Ascending aorta (tissue), 2 donors: ENCODE results near the gene SLC24A3. TPM values are rescaled to one million over a fixed set of nuclear protein-coding genes. Genes with fewer than 3 reads are reported as not detected.

Experiments
- DNase-seq, 2 donors: peaks; one replicate each; pipeline ENCODE4 v3.0.0-alpha.2; 2019; ENCODE audit warnings: low spot score in 2 of 2
- H3K27ac ChIP-seq, 2 donors: fragments of 200-600 bp; sonication (generic); one replicate each; pipeline ENCODE4 v1.5.1; 2016 to 2017; ENCODE audit warnings: mild to moderate bottlenecking in 1 of 2
- H3K27me3 ChIP-seq: fragments of 200-600 bp; sonication (generic); one replicate; pipeline ENCODE4 v1.5.1; 2017
- H3K36me3 ChIP-seq, 2 donors: fragments of 200-600 bp; sonication (generic); one replicate each; pipeline ENCODE4 v1.5.1; 2016
- H3K4me1 ChIP-seq, 2 donors: fragments of 200-600 bp; sonication (generic); one replicate each; pipeline ENCODE4 v1.5.1; 2016 to 2017; ENCODE audit warnings: mild to moderate bottlenecking in 1 of 2
- H3K4me3 ChIP-seq, 2 donors: fragments of 200-600 bp; sonication (generic); one replicate each; pipeline ENCODE4 v1.5.1; 2016 to 2017; ENCODE audit warnings: mild to moderate bottlenecking in 1 of 2
- H3K9me3 ChIP-seq, 2 donors: fragments of 200-600 bp; sonication (generic); one replicate each; pipeline ENCODE4 v1.5.1; 2016
- CTCF ChIP-seq, 3 experiments: fragments of 200-600 bp in 2 of 3; fragments of 450-650 bp in 1 of 3; sonication (generic) in 2 of 3; IDR thresholded peaks; one replicate each; pipeline ENCODE4 v1.5.1; 2016 to 2019; ENCODE audit warnings: antibody characterized with exemption in 3 of 3, mild to moderate bottlenecking in 1 of 3, moderate library complexity in 1 of 3
- intact Hi-C: fragments of 100-400 bp; cut with DNase I; formaldehyde crosslinking; loops from one replicate; pipeline ENCODE4 v1.15.1; 2023
- total RNA-seq: library from RNA; depleted of rRNA; stranded (reverse); fragments of >200 nt; gene quantifications from one replicate; pipeline ENCODE4 v1.1.0, GENCODE V29; 2016

Gene SLC24A3
- total RNA-seq, 1 donor from 2014 or later: 12.9 TPM

- no peak overlapping the region for H3K4me3 ChIP-seq
- DNase-seq: no peak
- no peaks in the 10 kb centered on the region for H3K36me3 ChIP-seq
- H3K4me1 ChIP-seq: peaks cover 3 to 5% of the 10 kb centered on the region in 2 donors
- H3K27ac ChIP-seq: no peak overlapping the region
- TF ChIP-seq CTCF (IDR thresholded peaks at IDR 0.05): no peak
- intact Hi-C loops: loop anchor here (10.0 kb wide), 1 partner anchor 1013 kb away; no protein-coding TSS in a partner anchor
- no peaks in the 10 kb centered on the region for H3K9me3 ChIP-seq
- no peaks in the 10 kb centered on the region for H3K27me3 ChIP-seq
These were observed 445.7 kb downstream of the SLC24A3 start for GRCh38 chr20:19658137-19658536.

- TF ChIP-seq CTCF (IDR thresholded peaks at IDR 0.05): no peak
- Histone ChIP-seq H3K4me1 (peaks cover 3 to 5% of the 10 kb centered on the region in 2 donors), H3K27me3 (no peaks in the 10 kb centered on the region), H3K36me3 (no peaks in the 10 kb centered on the region), H3K4me3 (no peak overlapping the region), H3K27ac (no peak overlapping the region), H3K9me3 (no peaks in the 10 kb centered on the region)
- intact Hi-C loops: loop anchor here (10.0 kb wide), 1 partner anchor 1015 kb away; no protein-coding TSS in a partner anchor
- DNase-seq: no peak
These were observed 447.0 kb downstream of the SLC24A3 start for GRCh38 chr20:19659448-19659847.

DNA sequence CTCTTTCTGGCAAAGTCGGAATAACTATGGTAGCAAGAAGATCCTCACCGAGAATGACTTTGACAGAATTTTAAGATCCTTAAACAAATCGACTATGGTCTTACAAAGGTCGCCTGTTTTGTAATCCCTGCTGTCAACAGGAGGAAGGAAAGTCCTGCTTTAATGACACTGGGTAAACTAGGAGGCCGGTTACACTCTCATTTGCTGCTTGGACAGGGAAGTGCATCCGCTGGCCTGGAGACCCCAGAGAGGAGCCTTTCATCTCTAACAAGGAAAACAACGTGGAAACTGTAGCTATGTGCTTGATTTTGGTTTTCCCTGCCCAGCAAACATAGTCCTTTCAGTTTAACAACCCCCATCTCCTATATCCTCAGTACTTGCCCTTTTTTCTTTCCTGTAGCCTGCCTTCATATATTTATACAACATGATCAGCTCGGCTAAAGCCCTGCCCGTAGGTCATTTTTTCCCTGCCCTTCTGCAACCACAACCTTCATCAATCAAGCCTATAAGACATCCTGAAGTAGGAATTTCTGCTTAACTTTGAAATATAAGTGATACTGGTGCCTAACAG is 448.5 kb downstream of the SLC24A3 start:
- Histone ChIP-seq H3K27ac (no peak overlapping the region), H3K9me3 (no peaks in the 10 kb centered on the region), H3K4me1 (peaks cover 3 to 5% of the 10 kb centered on the region in 2 donors), H3K36me3 (no peaks in the 10 kb centered on the region), H3K27me3 (no peaks in the 10 kb centered on the region), H3K4me3 (no peak overlapping the region)
- intact Hi-C loops: no loop called here
- no peak for TF ChIP-seq CTCF (IDR thresholded peaks at IDR 0.05)
- DNase-seq: no peak

DNA sequence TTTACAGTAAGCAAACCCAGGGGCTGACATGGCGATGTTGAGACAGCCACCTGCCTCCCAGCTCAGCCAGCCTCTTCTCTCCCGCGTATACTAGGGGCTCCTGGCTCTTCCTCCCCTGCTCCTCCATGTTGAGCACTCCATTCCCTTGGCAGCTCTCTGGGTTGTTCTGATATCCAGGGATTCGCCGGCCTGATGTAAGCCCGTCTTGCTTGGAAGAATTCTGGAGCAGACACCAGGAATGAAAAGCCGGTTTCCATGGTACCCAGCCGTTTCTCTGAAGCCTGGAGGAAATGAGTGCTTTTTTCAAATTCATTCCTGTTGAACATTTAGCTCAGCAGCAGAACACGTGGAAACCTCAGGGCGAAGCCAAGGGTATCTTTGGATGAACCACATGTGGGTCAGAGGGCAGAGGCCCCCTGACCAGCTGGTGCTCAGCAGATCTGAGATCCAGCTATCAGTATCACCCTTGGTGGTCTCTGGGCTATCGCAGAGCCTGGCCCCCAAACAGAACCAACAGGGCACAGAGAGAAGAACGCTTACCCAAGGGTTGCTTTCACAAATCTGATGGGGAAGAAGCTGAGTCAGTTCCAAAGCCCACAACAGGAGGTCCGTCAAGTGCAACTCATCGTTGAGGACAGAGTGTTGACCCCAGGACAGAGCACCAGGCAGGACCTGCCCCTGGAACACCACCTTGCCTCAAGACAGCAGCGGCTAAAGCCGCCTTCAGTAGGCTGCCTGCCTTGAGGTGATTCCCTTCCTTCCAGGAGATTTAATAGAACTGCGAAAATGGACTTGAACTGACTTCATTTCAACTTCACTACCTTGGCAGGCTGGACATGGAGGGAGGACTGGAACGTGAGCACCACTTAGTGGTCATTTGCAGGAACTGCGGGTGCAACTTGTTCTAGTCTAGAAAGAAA is 449.5 kb downstream of the SLC24A3 start:
- peak; percentile 80 to 97 (median 97) for TF ChIP-seq CTCF (IDR thresholded peaks at IDR 0.05)
- intact Hi-C loops: loop anchor here (1.0 kb wide), 1 partner anchor 456 kb away; no protein-coding TSS in a partner anchor

DNA sequence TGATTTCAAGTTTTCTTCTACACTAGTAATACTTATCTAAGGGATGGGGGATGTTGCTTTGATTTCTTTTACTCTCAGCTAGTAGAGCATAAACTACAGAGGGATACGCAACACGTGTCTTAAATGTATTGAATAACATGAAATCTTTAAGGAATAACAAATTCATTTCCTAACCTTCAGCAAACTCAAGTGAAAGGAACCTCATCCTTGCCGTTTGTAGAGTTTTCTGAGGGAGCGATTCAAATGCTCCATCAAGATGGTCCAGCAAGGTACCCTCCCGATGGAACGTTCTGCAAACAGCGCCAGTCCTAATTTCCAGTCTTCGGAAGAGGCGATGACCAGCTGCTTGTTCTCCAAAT is 450.2 kb downstream of the SLC24A3 start:
- Histone ChIP-seq H3K9me3 (no peaks in the 10 kb centered on the region), H3K27ac (no peak overlapping the region), H3K4me3 (no peak overlapping the region), H3K36me3 (no peaks in the 10 kb centered on the region), H3K27me3 (no peaks in the 10 kb centered on the region), H3K4me1 (peaks cover 3 to 5% of the 10 kb centered on the region in 2 donors)
- no peak for TF ChIP-seq CTCF (IDR thresholded peaks at IDR 0.05)
- intact Hi-C loops: loop anchor here (1.0 kb wide), 1 partner anchor 456 kb away; no protein-coding TSS in a partner anchor
- DNase-seq: no peak

More for the DNA sequence above, 449.5 kb downstream of the SLC24A3 start:
- Histone ChIP-seq H3K27me3 (no peaks in the 10 kb centered on the region), H3K4me1 (peaks cover 3 to 5% of the 10 kb centered on the region in 2 donors), H3K27ac (peak overlapping the region in 1 of 2 donors; percentile 24), H3K4me3 (peak overlapping the region in 1 of 2 donors; percentile 41), H3K36me3 (no peaks in the 10 kb centered on the region), H3K9me3 (no peaks in the 10 kb centered on the region)
- peak in 1 of 2 donors; percentile 83 for DNase-seq
